Endothelial cell of umbilical vein (primary cell): Measurements from ENCODE around the gene ZNF483. TPM values are rescaled to one million over a fixed set of nuclear protein-coding genes. Genes with fewer than 3 reads are reported as not detected.

ENCODE experiments used
- BruUV-seq: library from RNA; stranded (reverse); fragments of 400-500 nt; replicated peaks from 2 replicates; lab custom pipeline; 2021; lab: Mats Ljungman, UMichigan
- CTCF ChIA-PET: fragments of 300-600, 350-600 bp; sonication (Branson Sonifier 250); formaldehyde crosslinking; loops from one replicate; lab custom pipeline; 2021; ENCODE audit warnings: antibody characterized with exemption, inconsistent platforms; lab: Charles Lee
- POLR2A ChIA-PET: fragments of 300-600, 350-600 bp; sonication (Branson Sonifier 250); formaldehyde crosslinking; loops from one replicate; lab custom pipeline; 2021; ENCODE audit warnings: antibody characterized with exemption, inconsistent platforms; lab: Charles Lee
- DNase-seq: peaks from one replicate; pipeline ENCODE4 v3.0.0-alpha.2; 2011; ENCODE audit warnings: low read depth, low spot score
- FAIRE-seq: peaks from 2 replicates; lab custom pipeline; 2011; peaks lifted over from hg19 to GRCh38; lab: Jason Lieb, UNC
- H2AFZ ChIP-seq: 2 replicates; pipeline ENCODE4 v1.6.0; 2012; ENCODE audit warnings: low read depth, low read length, control low read depth, inconsistent platforms
- H3K27ac ChIP-seq: 2 replicates; pipeline ENCODE4 v1.5.1; 2011; ENCODE audit warnings: low read depth, mild to moderate bottlenecking, control low read depth, low read length, moderate library complexity; ENCODE audit not compliant: insufficient read depth
- H3K27me3 ChIP-seq, 2 experiments: 2 replicates each; pipeline versions ENCODE4 v1.6.0 to v1.6.1; 2011; ENCODE audit warnings: low read length in 2 of 2, mixed read lengths in 1 of 2; ENCODE audit not compliant: control insufficient read depth in 2 of 2, insufficient read depth in 2 of 2
- H3K36me3 ChIP-seq, 2 experiments: 2 replicates in 1 of 2; 3 replicates in 1 of 2; pipeline ENCODE4 v1.5.1; 2011; ENCODE audit warnings: low read length in 2 of 2, mild to moderate bottlenecking in 1 of 2, moderate library complexity in 1 of 2; ENCODE audit not compliant: control insufficient read depth in 2 of 2, insufficient read depth in 2 of 2; ENCODE audit errors: extremely low read depth in 1 of 2
- H3K4me1 ChIP-seq: 3 replicates; pipeline ENCODE4 v1.5.1; 2011; ENCODE audit warnings: mild to moderate bottlenecking, low read length; ENCODE audit not compliant: control insufficient read depth, insufficient read depth; ENCODE audit errors: extremely low read depth
- H3K4me2 ChIP-seq: 2 replicates; pipeline ENCODE4 v1.6.1; 2011; ENCODE audit warnings: low read length, control low read depth, mixed read lengths; ENCODE audit not compliant: insufficient read depth
- H3K4me3 ChIP-seq, 3 experiments: fragments of 200-600 bp in 1 of 3; sonication (generic), shearing (Covaris generic) in 1 of 3; replicated peaks in 1 of 3; 2 replicates each; pipeline ENCODE4 v1.5.1; 2011 to 2016; ENCODE audit warnings: control low read depth in 3 of 3, low read length in 3 of 3, mild to moderate bottlenecking in 2 of 3, inconsistent platforms in 1 of 3, low read depth in 1 of 3, moderate library complexity in 1 of 3; ENCODE audit not compliant: insufficient read depth in 1 of 3
- H3K79me2 ChIP-seq: 2 replicates; pipeline ENCODE4 v1.6.0; 2012; ENCODE audit warnings: low read length, inconsistent platforms; ENCODE audit not compliant: control insufficient read depth, insufficient read depth
- H3K9ac ChIP-seq: replicated peaks from 2 replicates; pipeline ENCODE3; 2011; ENCODE audit warnings: low read length, control low read depth; ENCODE audit not compliant: insufficient read depth; ENCODE audit errors: extremely low read depth
- H3K9me1 ChIP-seq: replicated peaks from 3 replicates; pipeline ENCODE4 v1.6.0; 2011; ENCODE audit warnings: mild to moderate bottlenecking, low read length; ENCODE audit not compliant: control insufficient read depth, insufficient read depth; ENCODE audit errors: extremely low read depth
- H3K9me3 ChIP-seq: replicated peaks from 2 replicates; pipeline ENCODE4 v1.5.1; 2012; ENCODE audit warnings: low read length, inconsistent platforms; ENCODE audit not compliant: control insufficient read depth, insufficient read depth
- H4K20me1 ChIP-seq: replicated peaks from 2 replicates; pipeline ENCODE3; 2011; ENCODE audit warnings: mild to moderate bottlenecking, low read length; ENCODE audit not compliant: control insufficient read depth, insufficient read depth; ENCODE audit errors: extremely low read depth
- CTCF ChIP-seq, 2 donors: IDR thresholded peaks; 1 replicate in 1 of 2; 2 replicates in 1 of 2; pipeline ENCODE4 v1.5.1; 2011; ENCODE audit warnings: low read length in 2 of 2, mild to moderate bottlenecking in 2 of 2, moderate library complexity in 2 of 2, control low read depth in 1 of 2, inconsistent platforms in 1 of 2, low read depth in 1 of 2; ENCODE audit not compliant: insufficient read depth in 1 of 2; ENCODE audit errors: extremely low read depth in 1 of 2
- EZH2 ChIP-seq: IDR thresholded peaks from 2 replicates; pipeline ENCODE4 v1.6.1; 2012; ENCODE audit warnings: borderline replicate concordance, low read depth, mild to moderate bottlenecking, moderate library complexity, low read length, inconsistent platforms; ENCODE audit not compliant: severe bottlenecking
- FOS ChIP-seq: IDR thresholded peaks from 2 replicates; pipeline ENCODE4 v1.6.1; 2011; ENCODE audit warnings: mild to moderate bottlenecking, low read length, moderate library complexity, borderline replicate concordance; ENCODE audit not compliant: insufficient read depth
- GATA2 ChIP-seq: IDR thresholded peaks from 2 replicates; pipeline ENCODE4 v1.7.0; 2011; ENCODE audit warnings: low read depth, mild to moderate bottlenecking, moderate library complexity, mixed read lengths, low read length; ENCODE audit not compliant: insufficient read length, insufficient read depth
- JUN ChIP-seq: IDR thresholded peaks from 2 replicates; pipeline ENCODE4 v1.6.1; 2011; ENCODE audit warnings: borderline replicate concordance, low read depth; ENCODE audit not compliant: insufficient read length, insufficient read depth
- MAX ChIP-seq: IDR thresholded peaks from 2 replicates; pipeline ENCODE4 v1.6.1; 2011; ENCODE audit not compliant: insufficient read depth, insufficient read length
- MYC ChIP-seq: IDR thresholded peaks from one replicate; pipeline ENCODE4 v1.6.1; 2011; ENCODE audit warnings: mild to moderate bottlenecking, low read depth, low read length
- POLR2A ChIP-seq: IDR thresholded peaks from 2 replicates; pipeline ENCODE4 v1.6.1; 2012; ENCODE audit warnings: low read depth, mild to moderate bottlenecking, control low read depth, low read length
- POLR2AphosphoS5 ChIP-seq: IDR thresholded peaks from 2 replicates; pipeline ENCODE4 v1.6.1; 2012; ENCODE audit warnings: low read depth, mild to moderate bottlenecking, control low read depth, low read length, moderate library complexity; ENCODE audit not compliant: insufficient read depth
- dilution Hi-C: fragments of 300-500 bp; cut with MboI; formaldehyde crosslinking; loops from one replicate; pipeline ENCODE4 v1.15.0; 2019; ENCODE audit warnings: low sequenced_read_pairs; ENCODE audit not compliant: extremely low pct_ligation_motif_present
- intact Hi-C: fragments of 100-400 bp; cut with micrococcal nuclease; formaldehyde crosslinking; loops from one replicate; pipeline ENCODE4 v1.10.0; 2022
- polyA plus RNA-seq, 4 experiments: library from polyadenylated mRNA; depleted of rRNA in 3 of 4; stranded (reverse) in 3 of 4; unstranded in 1 of 4; fragments of >200 nt; gene quantifications; 2 replicates each; pipeline versions ENCODE4 v1.2.1 to v1.2.3, GENCODE V29; 2011 to 2012; ENCODE audit warnings: missing spikeins in 1 of 4
- total RNA-seq: library from RNA; stranded (reverse); gene quantifications from 2 replicates; pipeline ENCODE4 v1.2.3, GENCODE V29; 2021

Gene ZNF483
- total and polyA plus RNA-seq, 2 donors (not counting 3 experiments of a cell fraction or from before 2014, with no cell fraction given), result 0.23 to 2.0 TPM

DNA sequence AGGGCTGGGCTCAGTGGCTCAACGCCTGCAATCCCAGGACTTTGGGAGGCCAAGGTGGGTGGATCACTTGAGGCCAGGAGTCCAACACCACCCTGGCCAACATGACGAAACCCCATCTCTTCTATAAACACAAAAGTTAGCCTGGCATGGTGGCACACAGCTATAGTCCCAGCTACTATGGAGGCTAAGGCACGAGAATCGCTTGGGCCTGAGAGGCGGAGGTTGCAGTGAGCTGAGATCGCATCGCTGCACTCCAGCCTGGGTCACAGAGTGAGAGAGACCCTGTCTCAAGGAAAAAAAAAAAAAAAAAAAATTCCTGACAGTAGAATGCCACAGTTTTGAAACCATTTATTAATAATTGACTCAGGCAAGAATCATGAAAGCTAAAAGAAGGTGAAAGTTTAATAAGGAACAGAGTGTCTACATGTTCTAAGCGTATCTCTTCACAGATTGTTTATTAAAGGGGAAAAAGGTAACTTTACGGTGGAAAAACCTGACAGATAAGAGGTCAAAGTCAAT is 80.1 kb downstream of the ZNF483 start:
- Histone ChIP-seq H2AFZ (no peak overlapping the region), H3K79me2 (no peaks in the 10 kb centered on the region), H3K36me3 (no peaks in the 10 kb centered on the region), H3K4me1 (peaks cover 25% of the 10 kb centered on the region), H3K4me2 (no peak overlapping the region), H3K27ac (no peak overlapping the region), H4K20me1 (no peaks in the 10 kb centered on the region), H3K9me3 (no peaks in the 10 kb centered on the region), H3K4me3 (no peak overlapping the region), H3K27me3 (no peaks in the 10 kb centered on the region), H3K9ac (no peak overlapping the region), H3K9me1 (no peaks in the 10 kb centered on the region)
- FAIRE-seq (no peak), DNase-seq (no peak)
- TF ChIP-seq JUN (no peak), GATA2 (no peak), POLR2A (no peak), MAX (no peak), FOS (no peak), CTCF (IDR thresholded peaks at IDR 0.05; ENCODE audit: extremely low read depth in 1 of 2, insufficient read depth in 1 of 2, low read depth in 1 of 2, low read length in 2 of 2) (no peak), MYC (no peak), EZH2 (no peak), POLR2AphosphoS5 (no peak)
- intact Hi-C loops, result no loop called here
- no TSS peak for BruUV-seq
- ChIA-PET CTCF (interaction anchor here (2.9 kb wide), 1 partner anchor 17 kb away, joined by 10 read pairs; no protein-coding TSS in a partner anchor), POLR2A (no interaction called here)
- dilution Hi-C loops, result no loop called here
